Hippocampal formation (tissue), 2 donors: Measurements from ENCODE around the gene EDN1.
"Not testable (repeated sequence)": the region's sequence is repeated elsewhere in the genome, so short reads cannot be mapped to it uniquely, and the experiment has no call there.

Experiments
- DNase-seq, 2 donors: peaks; one replicate each; lab custom pipeline; 2025; lab: John Stamatoyannopoulos, UW

The EDN1 gene

DNA sequence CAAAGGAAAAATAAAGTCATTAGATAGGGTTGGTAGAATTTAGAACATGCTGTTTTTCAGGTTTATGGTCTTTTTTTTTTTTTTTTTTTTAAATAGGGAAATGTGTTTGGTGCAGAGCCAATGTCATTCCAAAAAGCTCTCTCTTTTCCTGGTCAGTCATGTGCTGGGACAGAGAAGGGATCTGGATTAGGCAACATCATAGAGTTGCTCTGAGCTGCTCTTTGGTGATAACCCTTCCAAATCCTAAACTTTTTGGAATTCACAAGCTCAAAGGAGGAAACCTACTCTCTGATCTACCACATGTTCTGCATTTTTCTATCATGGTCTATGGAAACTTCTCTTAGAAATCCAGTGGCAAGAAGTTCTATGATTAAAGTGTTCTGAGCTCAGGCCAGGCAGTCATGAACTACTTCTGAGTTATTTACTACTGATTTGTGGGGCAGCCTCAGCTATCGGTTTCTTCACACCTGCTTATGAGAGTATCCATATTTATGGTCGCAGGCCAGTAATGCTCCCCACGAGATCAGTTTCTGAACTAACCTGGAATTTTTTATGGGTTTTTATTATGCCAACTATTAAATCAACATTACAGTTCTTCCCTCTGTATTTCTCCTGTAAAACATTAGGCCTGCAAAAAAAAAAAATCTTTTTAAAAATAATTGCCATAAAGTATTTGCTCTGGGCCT is 4.8 kb downstream of the EDN1 start:
- no peak for DNase-seq

DNA sequence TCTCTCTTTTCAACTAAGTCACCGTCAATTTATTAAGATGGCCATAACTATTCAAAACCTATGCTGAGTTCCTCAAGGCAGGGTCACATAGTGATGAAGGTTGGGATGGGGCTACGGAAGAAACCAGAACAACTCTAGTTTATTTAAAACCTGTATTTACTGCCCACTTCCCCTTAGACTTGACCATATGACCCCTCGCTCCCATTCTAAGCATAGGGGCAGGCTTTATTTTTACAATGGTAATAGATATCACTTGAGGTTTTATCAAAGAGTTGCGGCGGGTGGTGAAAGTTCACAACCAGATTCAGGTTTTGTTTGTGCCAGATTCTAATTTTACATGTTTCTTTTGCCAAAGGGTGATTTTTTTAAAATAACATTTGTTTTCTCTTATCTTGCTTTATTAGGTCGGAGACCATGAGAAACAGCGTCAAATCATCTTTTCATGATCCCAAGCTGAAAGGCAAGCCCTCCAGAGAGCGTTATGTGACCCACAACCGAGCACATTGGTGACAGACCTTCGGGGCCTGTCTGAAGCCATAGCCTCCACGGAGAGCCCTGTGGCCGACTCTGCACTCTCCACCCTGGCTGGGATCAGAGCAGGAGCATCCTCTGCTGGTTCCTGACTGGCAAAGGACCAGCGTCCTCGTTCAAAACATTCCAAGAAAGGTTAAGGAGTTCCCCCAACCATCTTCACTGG is 5.5 kb downstream of the EDN1 start:
- DNase-seq = no peak

- DNase-seq = no peak
These were observed 6.1 kb downstream of the EDN1 start for GRCh38 chr6:12296255-12296573.

DNA sequence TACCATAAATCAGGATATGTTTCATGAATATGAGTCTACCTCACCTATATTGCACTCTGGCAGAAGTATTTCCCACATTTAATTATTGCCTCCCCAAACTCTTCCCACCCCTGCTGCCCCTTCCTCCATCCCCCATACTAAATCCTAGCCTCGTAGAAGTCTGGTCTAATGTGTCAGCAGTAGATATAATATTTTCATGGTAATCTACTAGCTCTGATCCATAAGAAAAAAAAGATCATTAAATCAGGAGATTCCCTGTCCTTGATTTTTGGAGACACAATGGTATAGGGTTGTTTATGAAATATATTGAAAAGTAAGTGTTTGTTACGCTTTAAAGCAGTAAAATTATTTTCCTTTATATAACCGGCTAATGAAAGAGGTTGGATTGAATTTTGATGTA is 6.4 kb downstream of the EDN1 start:
- DNase-seq = no peak

GRCh38 chr6:12297363-12298016 is 7.3 kb downstream of the EDN1 start:
- DNase-seq = no peak

DNA sequence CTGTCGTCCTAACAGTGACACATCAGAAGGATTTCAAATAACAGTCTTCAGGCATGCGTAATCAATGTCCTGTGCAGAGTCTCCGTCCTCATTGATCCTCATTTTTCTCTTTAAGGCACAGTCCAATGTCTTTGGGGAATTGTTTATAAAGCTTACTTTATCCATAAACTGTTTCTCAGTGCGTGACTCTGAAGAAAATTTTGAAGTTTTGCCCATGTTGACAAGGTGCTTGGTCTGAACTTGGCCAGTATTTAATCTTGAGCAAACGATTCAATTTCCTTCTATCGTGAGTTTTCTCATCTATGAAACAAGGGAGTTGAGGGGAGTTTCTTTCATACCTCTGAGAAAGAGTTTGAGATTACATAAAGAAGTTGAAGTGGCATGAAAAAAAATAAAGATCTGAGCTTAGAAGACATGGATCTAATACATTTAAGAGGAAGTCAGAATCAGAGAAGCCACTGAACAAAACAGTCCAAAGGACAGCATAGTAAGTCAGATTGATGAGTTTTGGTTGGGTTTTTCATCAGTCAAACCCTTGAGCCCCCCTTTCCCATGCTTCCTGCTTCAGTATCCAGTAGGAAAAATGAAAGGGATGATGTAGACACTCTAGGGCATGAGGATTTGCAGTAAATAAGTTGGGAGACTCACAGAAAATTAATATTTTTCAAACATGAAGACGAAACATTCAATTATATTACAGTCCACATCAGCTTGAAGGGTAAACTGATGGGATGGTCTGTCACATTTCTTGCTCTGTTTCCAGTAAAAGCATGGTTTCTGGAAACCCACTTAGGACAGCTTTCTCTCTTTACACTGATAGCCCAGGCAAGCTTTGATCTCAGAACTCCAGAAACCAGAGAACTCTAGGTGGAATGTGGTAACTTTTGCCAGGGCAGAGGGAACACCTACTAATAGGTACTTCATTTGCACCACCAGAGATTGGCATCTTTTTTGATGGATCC is 8.1 kb downstream of the EDN1 start:
- DNase-seq = no peak

DNA sequence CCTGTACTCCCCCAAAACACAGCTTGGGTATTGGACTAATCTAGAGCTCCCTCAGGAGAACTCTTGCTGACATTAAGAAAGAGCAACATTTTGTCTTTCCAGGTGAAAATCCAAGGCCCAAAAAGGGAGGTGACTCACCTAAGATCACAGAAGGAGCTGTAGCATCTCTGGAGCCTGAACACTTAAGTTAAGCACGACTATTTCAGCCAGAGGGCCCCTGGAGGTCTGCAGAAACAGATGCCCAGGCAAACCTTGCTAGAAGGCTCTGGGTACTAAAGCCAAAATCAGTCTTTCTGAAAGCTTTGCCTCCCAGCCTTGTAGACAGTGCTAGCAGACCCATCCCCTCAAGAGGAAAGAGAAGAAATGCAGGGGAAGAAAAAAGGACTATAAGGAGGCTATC is 8.8 kb downstream of the EDN1 start:
- no peak for DNase-seq

GRCh38 chr6:12301018-12301417 is 10.9 kb downstream of the EDN1 start:
- DNase-seq = no peak

GRCh38 chr6:12304487-12304886 is 14.3 kb downstream of the EDN1 start:
- no peak for DNase-seq

- no peak for DNase-seq
These were observed 18.9 kb downstream of the EDN1 start for GRCh38 chr6:12309070-12309469.

DNA sequence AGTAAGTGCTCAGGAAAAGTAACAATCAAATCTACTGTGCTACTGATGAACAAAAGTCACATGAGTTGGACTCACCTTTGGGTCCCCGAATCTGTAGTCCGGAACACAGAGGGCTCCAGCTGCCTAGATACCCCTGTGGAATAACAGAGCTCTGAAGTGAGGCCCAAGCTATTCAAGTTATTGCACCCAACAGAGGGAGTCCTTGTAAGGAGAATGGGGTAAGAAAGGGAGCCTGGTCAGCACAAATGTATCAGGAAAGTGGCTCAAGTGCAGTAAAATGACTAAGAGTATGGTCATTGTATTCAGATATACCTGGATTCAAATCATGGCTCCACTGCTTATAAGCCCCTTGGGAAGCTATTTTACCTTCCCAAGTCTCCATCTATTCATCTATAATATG is 20.9 kb downstream of the EDN1 start:
- no peak for DNase-seq

DNA sequence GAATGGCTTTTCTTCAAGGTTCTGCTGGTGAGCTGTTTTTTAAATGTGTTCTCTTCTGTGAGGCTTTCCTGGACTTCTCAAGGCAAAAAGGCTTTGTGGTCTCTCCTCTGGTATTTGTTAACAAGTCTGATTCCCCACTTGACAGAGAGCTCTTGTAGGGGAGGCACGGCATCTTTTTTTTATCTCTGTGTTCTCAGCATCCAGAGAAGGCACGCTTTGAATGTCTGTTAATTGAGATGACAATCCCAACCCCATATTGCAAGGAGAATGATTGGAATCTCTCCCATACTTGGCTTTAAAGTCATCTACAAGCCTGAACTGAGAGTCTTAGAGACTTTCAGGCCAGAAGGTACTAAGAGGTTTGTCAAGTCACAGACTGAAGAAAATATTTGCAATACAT is 22.6 kb downstream of the EDN1 start:
- no peak for DNase-seq

- no peak for DNase-seq
These were observed 23.3 kb downstream of the EDN1 start for GRCh38 chr6:12313306-12313991.

- no peak for DNase-seq
These were observed 23.9 kb downstream of the EDN1 start for GRCh38 chr6:12313992-12314589.

DNA sequence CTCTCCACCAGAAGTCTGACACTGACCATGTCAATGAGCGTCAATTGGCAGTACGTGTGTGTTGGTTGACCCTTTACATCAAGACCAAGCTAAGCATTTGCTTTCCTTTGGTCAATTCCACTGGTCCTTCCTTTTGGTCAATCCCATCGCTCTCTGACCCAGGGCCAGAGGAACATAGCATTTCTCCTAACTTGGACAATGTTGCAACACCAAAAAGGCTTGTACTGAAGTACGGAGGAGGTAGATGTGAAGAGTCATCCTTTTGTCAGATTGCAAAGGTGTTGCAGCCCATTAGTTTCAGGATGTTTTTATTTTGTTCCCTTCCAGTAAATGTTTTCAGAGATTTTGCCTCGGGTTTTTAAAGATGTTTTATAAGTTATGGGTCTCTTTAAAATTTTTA is 24.6 kb downstream of the EDN1 start:
- no peak for DNase-seq

- DNase-seq = no peak
These were observed 25.3 kb downstream of the EDN1 start for GRCh38 chr6:12315292-12316081.

GRCh38 chr6:12318749-12319148 is 28.6 kb downstream of the EDN1 start:
- no peak for DNase-seq

DNA sequence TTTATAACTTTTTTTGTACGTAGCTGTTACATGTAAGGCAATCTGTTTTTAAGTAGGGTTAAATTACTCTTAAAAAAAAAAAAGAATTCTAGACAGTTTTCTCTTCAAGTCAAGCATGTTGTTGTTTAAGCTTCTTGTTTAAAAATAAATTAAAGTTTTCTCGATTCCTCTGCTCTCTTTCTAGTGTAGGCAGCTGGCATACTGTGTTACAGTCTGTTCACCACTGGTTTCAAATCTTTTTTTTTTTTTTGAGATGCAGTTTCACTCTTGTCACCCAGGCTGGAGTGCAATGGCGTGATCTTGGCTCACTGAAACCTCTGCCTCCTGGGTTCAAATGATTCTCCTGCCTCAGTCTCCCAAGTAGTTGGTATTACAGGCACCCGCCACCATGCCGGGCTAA is 29.9 kb downstream of the EDN1 start:
- DNase-seq = not testable (repeated sequence)

GRCh38 chr6:12324099-12324498 is 33.9 kb downstream of the EDN1 start:
- no peak for DNase-seq

DNA sequence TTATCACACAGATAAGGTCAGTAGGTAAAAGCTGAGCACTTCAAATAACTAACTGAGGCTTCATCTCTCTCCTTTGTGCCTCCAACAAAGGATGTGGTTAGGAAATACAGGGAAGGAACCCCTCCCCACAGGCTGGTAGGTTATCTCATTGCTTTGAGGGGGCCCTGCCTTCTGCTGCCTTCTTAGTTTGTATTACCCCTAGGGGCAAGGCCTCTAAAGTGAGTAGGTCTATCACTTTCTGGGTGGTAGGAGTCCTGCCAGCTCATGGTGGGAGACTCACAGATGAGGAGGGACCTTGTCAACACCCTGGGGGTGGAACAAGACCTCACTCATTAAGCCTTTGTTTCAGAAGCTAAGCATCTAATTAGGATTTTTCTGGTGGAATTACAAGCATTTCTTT is 34.6 kb downstream of the EDN1 start:
- DNase-seq = no peak
